Vagina (tissue), 2 donors: ENCODE results near the gene TMEM30B. TPM values are rescaled to one million over a fixed set of nuclear protein-coding genes. Genes with fewer than 3 reads are reported as not detected.

Experiments
- DNase-seq, 2 donors: peaks; one replicate each; pipeline ENCODE4 v3.0.0-alpha.2; 2017; ENCODE audit errors: extremely low spot score in 2 of 2
- H3K27ac ChIP-seq: fragments of 200-600 bp; sonication (generic); one replicate; pipeline ENCODE4 v1.5.1; 2019
- H3K27me3 ChIP-seq: fragments of 200-600 bp; sonication (generic); one replicate; pipeline ENCODE4 v1.5.1; 2019
- H3K36me3 ChIP-seq, 2 donors: fragments of 200-600 bp; sonication (generic); one replicate each; pipeline ENCODE4 v1.5.1; 2017 to 2019
- H3K4me1 ChIP-seq: fragments of 200-600 bp; sonication (generic); one replicate; pipeline ENCODE4 v1.5.1; 2019
- H3K4me3 ChIP-seq, 2 donors: fragments of 200-600 bp; sonication (generic); 1 replicate in 1 of 2; 2 replicates in 1 of 2; pipeline ENCODE4 v1.5.1; 2016 to 2019
- H3K9me3 ChIP-seq: fragments of 200-600 bp; sonication (generic); one replicate; pipeline ENCODE4 v1.5.1; 2019
- POLR2A ChIP-seq, 2 donors: fragments of 450-650 bp; IDR thresholded peaks; one replicate each; pipeline ENCODE4 v1.6.1; 2017; ENCODE audit warnings: antibody characterized with exemption in 2 of 2, mild to moderate bottlenecking in 2 of 2, moderate library complexity in 2 of 2
- POLR2AphosphoS5 ChIP-seq, 2 donors: sonication (generic); formaldehyde crosslinking; IDR thresholded peaks; one replicate each; pipeline ENCODE4 v1.9.0; 2017; ENCODE audit warnings: antibody characterized with exemption in 2 of 2, mild to moderate bottlenecking in 2 of 2, low read depth in 1 of 2; ENCODE audit not compliant: insufficient read depth in 1 of 2
- intact Hi-C: fragments of 100-400 bp; cut with DNase I; formaldehyde crosslinking; loops from one replicate; pipeline ENCODE4 v1.15.1; 2023
- total RNA-seq: library from RNA; depleted of rRNA; stranded (reverse); fragments of >200 nt; gene quantifications from one replicate; pipeline ENCODE4 v1.2.3, GENCODE V29; 2016
- TF ChIP-seq, protein P1 (sequence below), 3 experiments: fragments of 450-650 bp in 2 of 3; fragments of 200-600 bp in 1 of 3; sonication (generic) in 1 of 3; IDR thresholded peaks; one replicate each; pipeline ENCODE4 v1.5.1; 2017 to 2019; ENCODE audit warnings: antibody characterized with exemption in 3 of 3, mild to moderate bottlenecking in 2 of 3, moderate library complexity in 2 of 3

TMEM30B gene
- total RNA-seq, 1 donor from 2014 or later, result 22.6 TPM

DNA sequence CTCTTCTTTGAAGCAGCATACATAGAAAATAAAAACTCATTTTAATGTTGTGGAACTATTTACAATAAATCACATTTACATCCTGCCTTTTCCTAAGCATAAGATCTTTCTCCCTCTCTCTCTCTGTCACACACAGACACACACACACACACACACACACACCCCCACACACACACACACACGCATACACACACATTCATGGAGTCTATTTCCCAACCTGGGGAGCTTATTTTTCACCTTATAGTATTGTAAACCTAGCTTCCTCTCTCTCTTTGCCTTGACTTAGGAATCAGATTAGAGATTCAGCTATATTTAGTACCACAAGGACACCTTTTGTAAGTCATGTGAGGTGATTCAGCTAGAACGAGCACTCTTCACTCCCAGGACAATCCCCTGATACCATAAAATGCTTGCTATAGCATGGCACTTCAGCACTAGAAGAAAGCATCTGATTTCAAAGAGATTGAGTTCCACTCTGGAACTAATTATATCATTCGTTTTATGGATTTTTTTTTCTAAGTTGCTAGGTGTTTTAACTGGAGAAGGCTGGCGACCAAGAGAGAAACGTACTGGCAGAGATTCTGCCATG is 23.6 kb downstream of the TMEM30B start:
- Histone ChIP-seq H3K27ac (no peak overlapping the region), H3K9me3 (no peaks in the 10 kb centered on the region)
- intact Hi-C loops, result loop anchor here (10.0 kb wide), 2 partner anchors 233 to 613 kb away; partner anchors contain the start of gene SIX1

DNA sequence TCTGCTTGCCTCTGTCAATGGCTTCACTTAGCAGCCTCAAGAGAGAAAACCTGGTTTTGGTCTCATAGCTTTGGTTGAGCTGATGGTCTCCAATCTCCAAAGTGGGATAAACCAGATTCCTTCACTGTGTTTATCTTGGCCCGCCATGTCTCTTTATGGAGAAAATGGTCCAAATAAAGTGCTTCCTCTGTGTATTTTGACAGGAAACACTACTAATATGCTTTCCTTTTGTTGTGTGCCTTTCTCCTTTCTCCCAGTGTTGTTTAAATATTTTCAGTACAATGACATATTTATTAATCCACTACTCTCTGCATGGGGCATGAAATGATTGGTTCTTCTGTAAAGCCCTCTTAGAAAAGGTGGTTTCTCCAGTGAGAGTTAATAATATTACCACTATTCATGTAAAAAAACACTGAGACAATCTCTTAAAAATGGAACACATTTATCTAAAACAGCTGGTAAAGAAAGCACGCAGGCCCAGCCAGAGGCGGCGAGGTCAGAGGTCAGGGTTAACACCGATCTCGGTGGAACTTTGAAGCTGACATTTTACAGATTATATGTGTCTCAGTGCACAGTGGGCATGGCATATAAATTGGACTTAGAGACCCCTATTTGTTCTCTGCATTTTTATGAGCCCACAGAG is 24.2 kb downstream of the TMEM30B start:
- TF ChIP-seq POLR2A (IDR thresholded peaks at IDR 0.05), result no peak
- TF ChIP-seq, protein P1, sequence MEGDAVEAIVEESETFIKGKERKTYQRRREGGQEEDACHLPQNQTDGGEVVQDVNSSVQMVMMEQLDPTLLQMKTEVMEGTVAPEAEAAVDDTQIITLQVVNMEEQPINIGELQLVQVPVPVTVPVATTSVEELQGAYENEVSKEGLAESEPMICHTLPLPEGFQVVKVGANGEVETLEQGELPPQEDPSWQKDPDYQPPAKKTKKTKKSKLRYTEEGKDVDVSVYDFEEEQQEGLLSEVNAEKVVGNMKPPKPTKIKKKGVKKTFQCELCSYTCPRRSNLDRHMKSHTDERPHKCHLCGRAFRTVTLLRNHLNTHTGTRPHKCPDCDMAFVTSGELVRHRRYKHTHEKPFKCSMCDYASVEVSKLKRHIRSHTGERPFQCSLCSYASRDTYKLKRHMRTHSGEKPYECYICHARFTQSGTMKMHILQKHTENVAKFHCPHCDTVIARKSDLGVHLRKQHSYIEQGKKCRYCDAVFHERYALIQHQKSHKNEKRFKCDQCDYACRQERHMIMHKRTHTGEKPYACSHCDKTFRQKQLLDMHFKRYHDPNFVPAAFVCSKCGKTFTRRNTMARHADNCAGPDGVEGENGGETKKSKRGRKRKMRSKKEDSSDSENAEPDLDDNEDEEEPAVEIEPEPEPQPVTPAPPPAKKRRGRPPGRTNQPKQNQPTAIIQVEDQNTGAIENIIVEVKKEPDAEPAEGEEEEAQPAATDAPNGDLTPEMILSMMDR (IDR thresholded peaks at IDR 0.05), result no peak
- Histone ChIP-seq H3K27ac (no peak overlapping the region), H3K36me3 (no peaks in the 10 kb centered on the region), H3K9me3 (no peaks in the 10 kb centered on the region), H3K4me3 (no peak overlapping the region), H3K27me3 (no peaks in the 10 kb centered on the region), H3K4me1 (peaks cover 16% of the 10 kb centered on the region)
- no peak for DNase-seq
- intact Hi-C loops, result loop anchor here (10.0 kb wide), 2 partner anchors 232 to 612 kb away; partner anchors contain the start of gene SIX1

More for the DNA sequence above, 23.6 kb downstream of the TMEM30B start:
- TF ChIP-seq POLR2AphosphoS5 (IDR thresholded peaks at IDR 0.05; ENCODE audit: insufficient read depth in 1 of 2, low read depth in 1 of 2) (no peak), POLR2A (IDR thresholded peaks at IDR 0.05) (no peak)
- TF ChIP-seq, protein P1 (IDR thresholded peaks at IDR 0.05), result no peak
- Histone ChIP-seq H3K27me3 (no peaks in the 10 kb centered on the region), H3K4me1 (peaks cover 15% of the 10 kb centered on the region), H3K4me3 (no peak overlapping the region), H3K36me3 (no peaks in the 10 kb centered on the region)
- DNase-seq, result no peak

DNA sequence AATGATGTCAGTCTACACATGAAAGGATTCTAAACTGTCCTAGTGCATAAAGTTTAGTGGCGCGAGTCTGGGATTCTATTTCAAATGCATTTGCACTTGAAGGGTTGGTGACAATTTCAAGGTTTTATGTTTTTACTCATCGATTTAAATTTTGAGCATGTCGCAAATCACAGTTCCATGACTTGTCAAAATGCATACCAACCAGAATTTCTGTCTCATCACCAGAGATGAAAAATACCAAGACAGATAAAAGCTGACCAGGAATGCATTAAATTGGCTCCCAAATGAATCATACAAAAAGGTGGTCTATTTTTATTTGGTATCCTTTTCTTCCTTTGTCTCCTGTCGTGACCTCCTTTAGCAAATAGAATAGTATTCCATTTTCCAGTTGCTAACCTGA is 25.2 kb downstream of the TMEM30B start:
- Histone ChIP-seq H3K9me3 (no peaks in the 10 kb centered on the region), H3K36me3 (no peaks in the 10 kb centered on the region), H3K4me1 (peaks cover 6% of the 10 kb centered on the region), H3K4me3 (no peak overlapping the region), H3K27ac (no peak overlapping the region), H3K27me3 (no peaks in the 10 kb centered on the region)
- intact Hi-C loops, result loop anchor here (10.0 kb wide), 2 partner anchors 231 to 611 kb away; partner anchors contain the start of gene SIX1
- DNase-seq, result no peak
- TF ChIP-seq POLR2A (IDR thresholded peaks at IDR 0.05) (no peak), POLR2AphosphoS5 (IDR thresholded peaks at IDR 0.05; ENCODE audit: insufficient read depth in 1 of 2, low read depth in 1 of 2) (no peak)
- TF ChIP-seq, protein P1 (IDR thresholded peaks at IDR 0.05), result no peak

DNA sequence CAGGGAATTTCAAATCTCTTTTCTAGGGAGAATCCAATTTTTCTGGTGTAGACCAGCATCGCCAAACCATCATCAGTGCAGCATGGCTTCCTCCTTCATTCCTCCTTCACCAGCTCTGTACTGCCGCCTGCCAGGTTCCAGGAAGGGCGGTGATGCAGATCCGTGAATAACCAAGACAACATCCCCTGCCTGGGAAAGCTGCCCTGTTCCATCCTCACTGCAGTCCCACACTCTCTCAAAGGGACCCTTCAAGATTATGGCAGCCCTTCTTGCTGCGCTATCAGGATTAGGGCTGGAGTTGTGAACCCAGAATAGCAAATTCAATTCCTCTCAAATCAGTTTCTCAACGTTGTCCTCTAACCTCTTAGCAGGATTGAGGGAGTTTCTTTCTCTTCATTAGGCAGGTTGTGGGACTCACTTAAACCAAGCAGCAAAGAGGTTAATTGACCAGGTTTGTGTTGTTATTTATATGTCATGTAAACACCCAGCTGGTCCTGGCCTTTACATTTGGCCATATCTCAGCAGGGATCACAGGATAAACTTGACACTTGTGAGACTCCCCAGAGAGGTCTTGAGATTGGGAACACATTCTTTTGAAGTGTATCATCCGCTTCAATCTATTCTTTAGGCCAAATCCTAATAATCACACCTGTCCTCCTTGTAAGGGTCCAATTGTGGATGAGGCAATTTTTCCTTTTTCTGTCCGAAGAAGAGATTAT is 26.2 kb downstream of the TMEM30B start:
- intact Hi-C loops, result loop anchor here (10.0 kb wide), 2 partner anchors 230 to 610 kb away; partner anchors contain the start of gene SIX1

DNA sequence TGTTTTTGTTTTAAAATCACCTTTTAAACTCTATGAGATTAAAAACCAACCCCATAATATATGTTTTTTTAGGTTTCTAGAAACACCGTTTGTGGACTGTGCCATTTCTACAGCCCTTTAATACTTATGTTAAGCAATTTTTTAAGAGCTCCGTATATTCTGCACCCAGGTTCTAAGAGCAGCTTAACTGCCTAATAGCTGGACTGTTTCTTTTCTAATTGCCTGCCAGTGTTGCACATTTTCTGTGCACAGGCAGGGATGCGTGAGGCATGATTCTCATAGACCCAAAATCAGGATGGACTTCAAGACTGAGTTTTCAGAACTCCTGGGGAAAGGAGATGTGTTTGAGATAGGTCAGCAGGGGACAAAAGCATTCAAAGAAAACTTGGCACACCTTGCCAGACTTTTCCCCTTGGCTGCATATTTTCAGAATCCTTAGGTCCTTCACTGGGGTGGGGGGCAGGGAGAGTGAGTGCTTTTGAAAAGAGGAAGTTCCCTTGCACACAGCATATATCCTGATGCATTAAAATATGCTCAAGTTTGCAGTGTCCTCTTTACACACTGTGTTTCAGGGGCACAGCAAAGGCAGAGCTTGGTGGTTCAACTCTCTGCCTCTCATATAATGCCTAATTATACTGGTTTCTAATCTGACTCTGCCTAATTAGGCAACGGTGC is 27.9 kb downstream of the TMEM30B start:
- intact Hi-C loops, result loop anchor here (10.0 kb wide), 2 partner anchors 228 to 608 kb away; partner anchors contain the start of gene SIX1
- no peak overlapping the region for H3K27ac ChIP-seq
- H3K27me3 ChIP-seq, result no peaks in the 10 kb centered on the region
- TF ChIP-seq, protein P1 (IDR thresholded peaks at IDR 0.05), result peak in 1 of 3 experiments; percentile 6
- no peak for TF ChIP-seq POLR2AphosphoS5 (IDR thresholded peaks at IDR 0.05; ENCODE audit: insufficient read depth in 1 of 2, low read depth in 1 of 2)
- TF ChIP-seq POLR2A (IDR thresholded peaks at IDR 0.05), result no peak
- DNase-seq, result no peak
- H3K9me3 ChIP-seq, result no peaks in the 10 kb centered on the region
- H3K36me3 ChIP-seq, result no peaks in the 10 kb centered on the region
- H3K4me1 ChIP-seq, result peaks cover 3% of the 10 kb centered on the region
- no peak overlapping the region for H3K4me3 ChIP-seq

More for the DNA sequence above, 26.2 kb downstream of the TMEM30B start:
- no peaks in the 10 kb centered on the region for H3K36me3 ChIP-seq
- no peak overlapping the region for H3K27ac ChIP-seq
- no peak for DNase-seq
- H3K4me3 ChIP-seq, result no peak overlapping the region
- no peak for TF ChIP-seq POLR2AphosphoS5 (IDR thresholded peaks at IDR 0.05; ENCODE audit: insufficient read depth in 1 of 2, low read depth in 1 of 2)
- H3K27me3 ChIP-seq, result no peaks in the 10 kb centered on the region
- H3K9me3 ChIP-seq, result no peaks in the 10 kb centered on the region
- peaks cover 3% of the 10 kb centered on the region for H3K4me1 ChIP-seq
